ENCODE data around the gene KCNMA1. TPM values are rescaled to one million over a fixed set of nuclear protein-coding genes. Genes with fewer than 3 reads are reported as not detected.

The KCNMA1 gene
- total and polyA plus RNA-seq, 10 of the 15 experiments (the other 5 are each of a cell fraction or from before 2014, with no cell fraction given) = 8.5 to 77.0 (median 21.3) TPM

DNA sequence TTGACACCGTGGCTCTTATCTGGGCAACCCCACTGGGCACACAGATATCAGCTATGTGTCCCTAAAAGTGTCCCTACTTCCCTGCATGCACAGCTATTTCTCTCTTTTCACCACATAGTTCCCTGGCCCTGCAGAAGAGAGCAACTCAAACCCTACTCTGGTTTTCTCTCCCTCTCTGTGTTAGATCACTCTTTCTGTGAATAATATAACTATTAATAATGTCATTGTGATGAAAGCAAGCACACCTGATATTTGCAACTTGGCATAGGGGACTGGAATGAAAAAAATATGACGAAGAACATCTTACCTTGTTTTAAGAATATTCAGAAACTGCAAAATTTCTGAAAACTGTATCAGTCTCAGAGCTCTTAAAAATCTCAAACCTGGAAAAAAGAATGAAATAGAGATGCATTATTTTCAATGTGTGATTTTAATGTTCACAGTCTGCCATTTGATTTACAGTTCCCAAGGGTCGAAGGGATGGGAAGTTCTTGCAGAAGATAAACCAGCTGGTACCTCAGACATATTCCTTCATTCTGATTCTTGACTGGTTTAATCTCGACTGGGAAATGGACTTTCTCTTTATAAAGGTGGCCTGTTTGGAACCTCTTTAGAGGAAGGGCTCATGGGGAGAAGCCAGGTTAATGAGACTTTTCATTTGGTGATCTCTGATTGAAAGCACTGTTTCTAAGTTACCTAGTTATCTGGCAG is 516.8 kb downstream of the KCNMA1 start (continued):
- TF ChIP-seq SPI1 (IDR thresholded peaks at IDR 0.05; ENCODE audit: borderline replicate concordance, insufficient read depth, low read depth, low read length) (no peak), POLR2A (IDR thresholded peaks at IDR 0.05; ENCODE audit: low read depth, low read length) (no peak), MTA2 (IDR thresholded peaks at IDR 0.05; ENCODE audit: low read depth) (no peak), ESRRA (IDR thresholded peaks at IDR 0.05; ENCODE audit: low read length) (no peak)
- TF ChIP-seq, protein P1, sequence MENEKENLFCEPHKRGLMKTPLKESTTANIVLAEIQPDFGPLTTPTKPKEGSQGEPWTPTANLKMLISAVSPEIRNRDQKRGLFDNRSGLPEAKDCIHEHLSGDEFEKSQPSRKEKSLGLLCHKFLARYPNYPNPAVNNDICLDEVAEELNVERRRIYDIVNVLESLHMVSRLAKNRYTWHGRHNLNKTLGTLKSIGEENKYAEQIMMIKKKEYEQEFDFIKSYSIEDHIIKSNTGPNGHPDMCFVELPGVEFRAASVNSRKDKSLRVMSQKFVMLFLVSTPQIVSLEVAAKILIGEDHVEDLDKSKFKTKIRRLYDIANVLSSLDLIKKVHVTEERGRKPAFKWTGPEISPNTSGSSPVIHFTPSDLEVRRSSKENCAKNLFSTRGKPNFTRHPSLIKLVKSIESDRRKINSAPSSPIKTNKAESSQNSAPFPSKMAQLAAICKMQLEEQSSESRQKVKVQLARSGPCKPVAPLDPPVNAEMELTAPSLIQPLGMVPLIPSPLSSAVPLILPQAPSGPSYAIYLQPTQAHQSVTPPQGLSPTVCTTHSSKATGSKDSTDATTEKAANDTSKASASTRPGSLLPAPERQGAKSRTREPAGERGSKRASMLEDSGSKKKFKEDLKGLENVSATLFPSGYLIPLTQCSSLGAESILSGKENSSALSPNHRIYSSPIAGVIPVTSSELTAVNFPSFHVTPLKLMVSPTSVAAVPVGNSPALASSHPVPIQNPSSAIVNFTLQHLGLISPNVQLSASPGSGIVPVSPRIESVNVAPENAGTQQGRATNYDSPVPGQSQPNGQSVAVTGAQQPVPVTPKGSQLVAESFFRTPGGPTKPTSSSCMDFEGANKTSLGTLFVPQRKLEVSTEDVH (IDR thresholded peaks at IDR 0.05; ENCODE audit: low read depth, partially characterized antibody) = no peak
- TF ChIP-seq, protein P2, sequence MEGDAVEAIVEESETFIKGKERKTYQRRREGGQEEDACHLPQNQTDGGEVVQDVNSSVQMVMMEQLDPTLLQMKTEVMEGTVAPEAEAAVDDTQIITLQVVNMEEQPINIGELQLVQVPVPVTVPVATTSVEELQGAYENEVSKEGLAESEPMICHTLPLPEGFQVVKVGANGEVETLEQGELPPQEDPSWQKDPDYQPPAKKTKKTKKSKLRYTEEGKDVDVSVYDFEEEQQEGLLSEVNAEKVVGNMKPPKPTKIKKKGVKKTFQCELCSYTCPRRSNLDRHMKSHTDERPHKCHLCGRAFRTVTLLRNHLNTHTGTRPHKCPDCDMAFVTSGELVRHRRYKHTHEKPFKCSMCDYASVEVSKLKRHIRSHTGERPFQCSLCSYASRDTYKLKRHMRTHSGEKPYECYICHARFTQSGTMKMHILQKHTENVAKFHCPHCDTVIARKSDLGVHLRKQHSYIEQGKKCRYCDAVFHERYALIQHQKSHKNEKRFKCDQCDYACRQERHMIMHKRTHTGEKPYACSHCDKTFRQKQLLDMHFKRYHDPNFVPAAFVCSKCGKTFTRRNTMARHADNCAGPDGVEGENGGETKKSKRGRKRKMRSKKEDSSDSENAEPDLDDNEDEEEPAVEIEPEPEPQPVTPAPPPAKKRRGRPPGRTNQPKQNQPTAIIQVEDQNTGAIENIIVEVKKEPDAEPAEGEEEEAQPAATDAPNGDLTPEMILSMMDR (IDR thresholded peaks at IDR 0.05 in 2 of 3, conservative IDR thresholded peaks at IDR 0.05 in 1 of 3; ENCODE audit: control insufficient read depth in 2 of 3, extremely low read depth in 1 of 3, insufficient read depth in 1 of 3, low read depth in 3 of 3, low read length in 3 of 3) = no peak

DNA sequence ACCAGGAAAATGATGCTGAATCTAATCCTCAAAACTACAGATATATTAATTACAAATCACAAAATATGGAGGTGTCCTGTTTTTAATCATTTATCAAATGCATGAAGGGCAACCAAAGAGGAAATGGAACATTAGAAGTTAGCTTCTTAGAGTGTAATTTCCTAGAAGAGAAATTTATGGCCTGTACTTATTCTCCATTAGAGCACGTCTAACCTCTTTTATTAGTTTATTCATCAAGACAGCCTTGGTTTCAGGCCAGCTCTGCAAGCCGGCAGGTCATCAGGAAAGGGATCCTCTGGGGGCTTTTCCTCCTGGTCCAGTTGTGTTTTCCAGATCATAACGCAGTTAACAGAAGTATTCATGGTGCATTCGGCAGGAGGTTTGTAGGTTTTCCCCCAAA is 517.6 kb downstream of the KCNMA1 start:
- ATAC-seq (no peak), DNase-seq (ENCODE audit: low read depth, low spot score) (no peak), FAIRE-seq (no peak)
- H4K20me1 ChIP-seq (ENCODE audit: control insufficient read depth, insufficient read depth) = no peaks in the 10 kb centered on the region
- RAD21 ChIA-PET (ENCODE audit: unreplicated experiment) = no interaction called here
- H3K27me3 ChIP-seq (replicated peaks in 1 of 2; ENCODE audit: control insufficient read depth in 2 of 2, insufficient read depth in 2 of 2, low read length in 1 of 2) = no peaks in the 10 kb centered on the region
- no peaks in the 10 kb centered on the region for H3K9me3 ChIP-seq (replicated peaks; ENCODE audit: control insufficient read depth, insufficient read depth, low read length)
- no peak overlapping the region for H3K4me3 ChIP-seq
- BruUV-seq (replicated peaks) = no TSS peak
- H3K36me3 ChIP-seq (ENCODE audit: control insufficient read depth in 2 of 2, insufficient read depth in 2 of 2, low read length in 1 of 2) = no peaks in the 10 kb centered on the region
- H3K79me2 ChIP-seq (ENCODE audit: control insufficient read depth, insufficient read depth, low read length) = no peaks in the 10 kb centered on the region
- no peak overlapping the region for H3K27ac ChIP-seq (ENCODE audit: control insufficient read depth, insufficient read depth)
- in situ Hi-C loops (cut with MboI) (no loop called here), intact Hi-C loops (cut with micrococcal nuclease; ENCODE audit: unreplicated experiment) (no loop called here)
- SMC1A ChIA-PET (ENCODE audit: uncharacterized antibody, unreplicated experiment) = interaction anchor here (1.3 kb wide), 1 partner anchor 9 kb away, joined by 4 read pairs; no protein-coding TSS in a partner anchor
- no peak overlapping the region for H2AFZ ChIP-seq (ENCODE audit: control insufficient read depth, low read depth, low read length)
- 80% methylated on average over 4 of the region's 4 CpGs for WGBS (ENCODE audit: insufficient coverage, insufficient replicate concordance, low lambda C conversion rate, missing lambda C conversion rate)
- H3K4me2 ChIP-seq (ENCODE audit: control insufficient read depth, insufficient read depth) = no peak overlapping the region
- no peak overlapping the region for H3K9ac ChIP-seq (ENCODE audit: control insufficient read depth, insufficient read depth, low read length)
- CTCF ChIA-PET = interaction anchor here (0.8 kb wide), 1 partner anchor 592 kb away, joined by 3 read pairs; no protein-coding TSS in a partner anchor
- no peaks in the 10 kb centered on the region for H3K4me1 ChIP-seq (ENCODE audit: control insufficient read depth, insufficient read depth, low read length)
- POLR2A ChIA-PET = no interaction called here
- TF ChIP-seq STAT1 (conservative IDR thresholded peaks at IDR 0.05) = no peak
- no peak for TF ChIP-seq NR2F1 (conservative IDR thresholded peaks at IDR 0.05)
- TF ChIP-seq, protein P3, sequence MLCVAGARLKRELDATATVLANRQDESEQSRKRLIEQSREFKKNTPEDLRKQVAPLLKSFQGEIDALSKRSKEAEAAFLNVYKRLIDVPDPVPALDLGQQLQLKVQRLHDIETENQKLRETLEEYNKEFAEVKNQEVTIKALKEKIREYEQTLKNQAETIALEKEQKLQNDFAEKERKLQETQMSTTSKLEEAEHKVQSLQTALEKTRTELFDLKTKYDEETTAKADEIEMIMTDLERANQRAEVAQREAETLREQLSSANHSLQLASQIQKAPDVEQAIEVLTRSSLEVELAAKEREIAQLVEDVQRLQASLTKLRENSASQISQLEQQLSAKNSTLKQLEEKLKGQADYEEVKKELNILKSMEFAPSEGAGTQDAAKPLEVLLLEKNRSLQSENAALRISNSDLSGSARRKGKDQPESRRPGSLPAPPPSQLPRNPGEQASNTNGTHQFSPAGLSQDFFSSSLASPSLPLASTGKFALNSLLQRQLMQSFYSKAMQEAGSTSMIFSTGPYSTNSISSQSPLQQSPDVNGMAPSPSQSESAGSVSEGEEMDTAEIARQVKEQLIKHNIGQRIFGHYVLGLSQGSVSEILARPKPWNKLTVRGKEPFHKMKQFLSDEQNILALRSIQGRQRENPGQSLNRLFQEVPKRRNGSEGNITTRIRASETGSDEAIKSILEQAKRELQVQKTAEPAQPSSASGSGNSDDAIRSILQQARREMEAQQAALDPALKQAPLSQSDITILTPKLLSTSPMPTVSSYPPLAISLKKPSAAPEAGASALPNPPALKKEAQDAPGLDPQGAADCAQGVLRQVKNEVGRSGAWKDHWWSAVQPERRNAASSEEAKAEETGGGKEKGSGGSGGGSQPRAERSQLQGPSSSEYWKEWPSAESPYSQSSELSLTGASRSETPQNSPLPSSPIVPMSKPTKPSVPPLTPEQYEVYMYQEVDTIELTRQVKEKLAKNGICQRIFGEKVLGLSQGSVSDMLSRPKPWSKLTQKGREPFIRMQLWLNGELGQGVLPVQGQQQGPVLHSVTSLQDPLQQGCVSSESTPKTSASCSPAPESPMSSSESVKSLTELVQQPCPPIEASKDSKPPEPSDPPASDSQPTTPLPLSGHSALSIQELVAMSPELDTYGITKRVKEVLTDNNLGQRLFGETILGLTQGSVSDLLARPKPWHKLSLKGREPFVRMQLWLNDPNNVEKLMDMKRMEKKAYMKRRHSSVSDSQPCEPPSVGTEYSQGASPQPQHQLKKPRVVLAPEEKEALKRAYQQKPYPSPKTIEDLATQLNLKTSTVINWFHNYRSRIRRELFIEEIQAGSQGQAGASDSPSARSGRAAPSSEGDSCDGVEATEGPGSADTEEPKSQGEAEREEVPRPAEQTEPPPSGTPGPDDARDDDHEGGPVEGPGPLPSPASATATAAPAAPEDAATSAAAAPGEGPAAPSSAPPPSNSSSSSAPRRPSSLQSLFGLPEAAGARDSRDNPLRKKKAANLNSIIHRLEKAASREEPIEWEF (IDR thresholded peaks at IDR 0.05; ENCODE audit: insufficient replicate concordance, low read depth, low read length) = no peak
- TF ChIP-seq, protein P4, sequence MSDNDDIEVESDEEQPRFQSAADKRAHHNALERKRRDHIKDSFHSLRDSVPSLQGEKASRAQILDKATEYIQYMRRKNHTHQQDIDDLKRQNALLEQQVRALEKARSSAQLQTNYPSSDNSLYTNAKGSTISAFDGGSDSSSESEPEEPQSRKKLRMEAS (IDR thresholded peaks at IDR 0.05; ENCODE audit: low read depth, low read length) = no peak
- no peak for TF ChIP-seq SREBF1 (IDR thresholded peaks at IDR 0.05; ENCODE audit: low read length)
- no peak for TF ChIP-seq NFYA (IDR thresholded peaks at IDR 0.05; ENCODE audit: borderline replicate concordance, low read depth, low read length)
